Calu3 (cell line): ENCODE data around the gene RASGRF1. TPM values are rescaled to one million over a fixed set of nuclear protein-coding genes. Genes with fewer than 3 reads are reported as not detected.

ENCODE experiments used
- BruUV-seq: library from RNA; stranded (reverse); fragments of 400-500 nt; replicated peaks from 2 replicates; lab custom pipeline; 2021; lab: Mats Ljungman, UMichigan
- CTCF ChIA-PET: fragments of 300-600 bp; sonication (Branson Sonifier 250); formaldehyde crosslinking; loops from one replicate; lab custom pipeline; 2022; ENCODE audit warnings: antibody characterized with exemption; lab: Charles Lee
- DNase-seq: peaks from one replicate; pipeline ENCODE4 v3.0.0; 2022
- H3K27ac Mint-ChIP-seq: one replicate; pipeline ENCODE4 v1.8.0; 2022; ENCODE audit warnings: mixed read lengths; ENCODE audit not compliant: unreplicated experiment
- H3K27me3 Mint-ChIP-seq: one replicate; pipeline ENCODE4 v1.8.0; 2022; ENCODE audit warnings: mixed read lengths; ENCODE audit not compliant: unreplicated experiment
- H3K36me3 Mint-ChIP-seq: one replicate; pipeline ENCODE4 v1.8.0; 2022; ENCODE audit warnings: mild to moderate bottlenecking, moderate library complexity, mixed read lengths; ENCODE audit not compliant: insufficient read depth, unreplicated experiment
- H3K4me1 Mint-ChIP-seq: one replicate; pipeline ENCODE4 v1.8.0; 2022; ENCODE audit warnings: mild to moderate bottlenecking, low read depth, mixed read lengths; ENCODE audit not compliant: unreplicated experiment
- H3K4me3 Mint-ChIP-seq: one replicate; pipeline ENCODE4 v1.8.0; 2022; ENCODE audit warnings: mild to moderate bottlenecking, low read depth, moderate library complexity, mixed read lengths; ENCODE audit not compliant: unreplicated experiment
- H3K9me3 Mint-ChIP-seq: one replicate; pipeline ENCODE4 v1.8.0; 2022; ENCODE audit warnings: low read depth, mixed read lengths; ENCODE audit not compliant: unreplicated experiment
- intact Hi-C: fragments of 100-400 bp; cut with micrococcal nuclease; formaldehyde crosslinking; loops from one replicate; pipeline ENCODE4 v1.10.0; 2022; ENCODE audit not compliant: unreplicated experiment
- total RNA-seq: library from RNA; stranded (reverse); gene quantifications from 2 replicates; pipeline ENCODE4 v1.2.3, GENCODE V29; 2022
- TF ChIP-seq, protein P1 (sequence below): fragments of 200-600 bp; IDR thresholded peaks from one replicate; pipeline ENCODE4 v1.8.0; 2022; ENCODE audit warnings: antibody characterized with exemption; ENCODE audit not compliant: unreplicated experiment

Gene RASGRF1
- total RNA-seq, 1 experiment from 2014 or later = 2.2 TPM

DNA sequence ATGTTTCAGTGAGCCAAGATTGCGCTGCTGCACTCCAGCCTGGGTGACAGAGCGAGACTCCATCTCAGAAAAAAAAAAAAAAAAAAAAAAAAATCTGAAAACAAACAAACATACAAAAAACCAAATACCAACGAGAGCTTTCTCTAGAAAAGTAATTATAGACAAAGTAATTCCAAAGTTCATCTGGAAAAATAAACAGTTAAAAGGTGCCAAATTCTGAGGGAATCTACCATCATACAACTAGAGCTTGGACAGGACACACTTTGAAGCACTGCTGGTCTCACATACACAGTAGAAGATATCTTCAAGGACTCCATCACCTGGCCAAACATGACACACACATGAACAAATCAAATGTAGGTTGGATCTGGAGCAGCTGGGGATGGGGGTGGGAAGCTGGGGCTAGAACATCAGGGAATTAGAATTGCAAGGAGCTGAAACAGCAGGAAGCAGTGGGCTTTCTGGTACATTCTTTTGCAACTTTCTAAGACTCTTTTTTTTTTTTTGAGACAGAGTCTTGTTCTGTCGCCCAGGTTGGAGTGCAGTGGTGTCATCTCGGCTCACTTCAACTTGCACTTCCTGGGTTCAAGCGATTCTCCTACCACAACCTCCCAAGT, 104.6 kb downstream of the RASGRF1 start:
- no peak overlapping the region for H3K27ac Mint-ChIP-seq
- no TSS peak for BruUV-seq
- H3K27me3 Mint-ChIP-seq = no peaks in the 10 kb centered on the region
- intact Hi-C loops = no loop called here
- no peak overlapping the region for H3K4me3 Mint-ChIP-seq
- no peaks in the 10 kb centered on the region for H3K9me3 Mint-ChIP-seq
- peaks cover 10% of the 10 kb centered on the region for H3K36me3 Mint-ChIP-seq
- CTCF ChIA-PET = interaction anchor here (0.6 kb wide), 1 partner anchor 37 kb away, joined by 9 read pairs; no protein-coding TSS in a partner anchor
- TF ChIP-seq, protein P1, sequence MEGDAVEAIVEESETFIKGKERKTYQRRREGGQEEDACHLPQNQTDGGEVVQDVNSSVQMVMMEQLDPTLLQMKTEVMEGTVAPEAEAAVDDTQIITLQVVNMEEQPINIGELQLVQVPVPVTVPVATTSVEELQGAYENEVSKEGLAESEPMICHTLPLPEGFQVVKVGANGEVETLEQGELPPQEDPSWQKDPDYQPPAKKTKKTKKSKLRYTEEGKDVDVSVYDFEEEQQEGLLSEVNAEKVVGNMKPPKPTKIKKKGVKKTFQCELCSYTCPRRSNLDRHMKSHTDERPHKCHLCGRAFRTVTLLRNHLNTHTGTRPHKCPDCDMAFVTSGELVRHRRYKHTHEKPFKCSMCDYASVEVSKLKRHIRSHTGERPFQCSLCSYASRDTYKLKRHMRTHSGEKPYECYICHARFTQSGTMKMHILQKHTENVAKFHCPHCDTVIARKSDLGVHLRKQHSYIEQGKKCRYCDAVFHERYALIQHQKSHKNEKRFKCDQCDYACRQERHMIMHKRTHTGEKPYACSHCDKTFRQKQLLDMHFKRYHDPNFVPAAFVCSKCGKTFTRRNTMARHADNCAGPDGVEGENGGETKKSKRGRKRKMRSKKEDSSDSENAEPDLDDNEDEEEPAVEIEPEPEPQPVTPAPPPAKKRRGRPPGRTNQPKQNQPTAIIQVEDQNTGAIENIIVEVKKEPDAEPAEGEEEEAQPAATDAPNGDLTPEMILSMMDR = no peak
- DNase-seq = no peak
- H3K4me1 Mint-ChIP-seq = peaks cover 38% of the 10 kb centered on the region

DNA sequence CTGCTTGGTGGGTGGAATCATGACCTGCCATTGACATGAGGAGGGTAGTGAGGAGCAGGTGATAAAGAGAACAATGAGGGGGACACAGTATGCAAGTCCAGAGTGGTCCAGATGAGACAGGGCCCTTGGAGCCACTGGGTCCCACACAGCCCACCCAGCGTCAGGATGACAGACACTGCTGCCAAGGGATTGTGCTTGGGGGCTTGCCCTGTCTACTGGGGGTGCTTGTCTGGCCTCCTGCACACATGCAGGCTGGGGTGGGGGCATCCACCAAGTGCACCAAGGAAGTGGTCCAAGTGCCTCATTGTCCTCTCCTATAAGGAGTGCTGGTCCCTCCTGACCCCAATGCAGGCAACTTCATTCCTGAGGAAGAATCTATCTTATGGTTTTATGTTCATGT, 106.5 kb downstream of the RASGRF1 start:
- CTCF ChIA-PET = no interaction called here
- intact Hi-C loops = no loop called here
- BruUV-seq = no TSS peak
- Mint-ChIP-seq H3K9me3 (no peaks in the 10 kb centered on the region), H3K27me3 (no peaks in the 10 kb centered on the region), H3K36me3 (peaks cover 9% of the 10 kb centered on the region), H3K27ac (no peak overlapping the region), H3K4me1 (peaks cover 32% of the 10 kb centered on the region), H3K4me3 (no peak overlapping the region)
- TF ChIP-seq, protein P1 = no peak
- no peak for DNase-seq

DNA sequence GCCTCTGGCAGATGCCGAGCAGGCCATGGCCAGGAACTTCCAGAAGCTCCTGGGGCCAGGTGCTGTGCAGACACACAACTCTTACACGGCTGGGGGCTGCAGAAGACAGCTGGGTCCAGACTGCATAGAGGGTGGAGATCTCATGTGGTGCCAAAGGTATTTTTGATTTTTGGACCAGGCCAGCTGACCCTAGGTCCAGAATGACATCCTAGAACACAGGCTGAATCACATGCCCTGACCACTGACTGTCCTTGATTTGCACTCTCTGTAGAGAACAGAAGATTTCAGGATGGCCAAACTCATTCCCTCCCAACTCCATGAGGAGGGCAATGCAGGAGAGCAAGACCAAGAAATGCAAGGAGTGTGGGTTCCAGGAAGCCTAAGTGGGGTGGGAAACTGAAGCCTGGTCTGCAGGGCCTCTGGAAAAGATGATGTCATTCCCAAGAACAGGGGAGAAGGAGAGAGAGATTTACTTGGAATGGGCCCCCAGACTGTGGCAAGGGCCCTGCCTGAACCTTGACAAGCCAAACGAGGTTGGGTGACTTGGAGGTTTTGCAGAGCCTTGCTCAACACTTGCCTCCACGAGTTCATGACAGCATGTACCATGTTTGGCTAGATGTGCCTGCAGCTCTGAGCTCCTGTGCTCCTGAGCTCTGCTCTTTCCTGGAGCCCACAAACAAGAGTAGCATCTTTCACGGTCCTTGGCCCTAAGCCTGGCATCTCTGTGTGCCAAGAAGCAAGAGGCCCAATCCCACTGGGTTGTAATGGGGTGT, 107.2 kb downstream of the RASGRF1 start:
- no peak for DNase-seq
- Mint-ChIP-seq H3K9me3 (no peaks in the 10 kb centered on the region), H3K27me3 (no peaks in the 10 kb centered on the region), H3K27ac (no peak overlapping the region), H3K4me1 (peaks cover 34% of the 10 kb centered on the region), H3K36me3 (peaks cover 6% of the 10 kb centered on the region), H3K4me3 (no peak overlapping the region)
- CTCF ChIA-PET = no interaction called here
- TF ChIP-seq, protein P1 = no peak
- no TSS peak for BruUV-seq
- intact Hi-C loops = no loop called here

DNA sequence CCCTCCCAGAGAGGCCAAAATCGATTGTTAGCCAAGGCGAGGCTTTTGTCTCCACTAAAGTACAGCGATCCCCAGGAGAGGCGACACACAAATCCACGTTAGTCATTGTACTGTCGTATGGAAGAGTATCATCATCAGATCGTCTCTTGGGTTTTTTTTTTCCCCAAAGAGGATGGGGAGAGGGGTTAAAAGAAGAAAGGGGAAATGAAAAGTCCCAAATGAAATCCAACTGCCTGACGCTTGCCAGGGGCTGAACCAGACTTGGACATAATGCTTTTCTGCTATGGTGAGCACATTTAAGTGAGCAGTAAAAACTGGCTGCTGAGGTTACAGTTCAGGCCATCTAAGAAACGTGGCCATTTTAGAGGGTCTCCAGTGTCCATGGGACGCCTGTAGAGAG, 107.8 kb downstream of the RASGRF1 start:
- intact Hi-C loops = no loop called here
- CTCF ChIA-PET = no interaction called here
- H3K27me3 Mint-ChIP-seq = no peaks in the 10 kb centered on the region
- no TSS peak for BruUV-seq
- TF ChIP-seq, protein P1 = no peak
- H3K4me3 Mint-ChIP-seq = no peak overlapping the region
- H3K9me3 Mint-ChIP-seq = no peaks in the 10 kb centered on the region
- H3K27ac Mint-ChIP-seq = no peak overlapping the region
- H3K4me1 Mint-ChIP-seq = peaks cover 28% of the 10 kb centered on the region
- DNase-seq = no peak
- peaks cover 4% of the 10 kb centered on the region for H3K36me3 Mint-ChIP-seq
